ENCODE results near the gene RAB7A.
"Not testable (repeated sequence)": the region's sequence is repeated elsewhere in the genome, so short reads cannot be mapped to it uniquely, and the experiment has no call there.

The RAB7A gene

GRCh38 chr3:128725547-128726022 lies 398 bp upstream of the RAB7A start:
- CTCF ChIA-PET, result interaction anchor here (0.9 to 2.1 kb wide), 4 partner anchors 43 to 122 kb away, joined by 3 to 10 read pairs (median 6); no protein-coding TSS in a partner anchor
- peak overlapping the region; percentile 84 for H3K4me3 Mint-ChIP-seq

GRCh38 chr3:128727059-128727458 lies 1.1 kb downstream of the RAB7A start:
- CTCF ChIA-PET, result interaction anchor here (0.5 to 2.8 kb wide), 4 partner anchors 13 to 71 kb away, joined by 3 to 9 read pairs (median 3); no protein-coding TSS in a partner anchor
- H3K4me3 Mint-ChIP-seq, result peak overlapping the region; percentile 84
- H3K9me3 Mint-ChIP-seq, result peaks cover 5% of the 10 kb centered on the region
- H3K4me1 Mint-ChIP-seq, result peaks cover 60% of the 10 kb centered on the region
- H3K36me3 Mint-ChIP-seq, result peaks cover 18% of the 10 kb centered on the region
- peaks cover 9% of the 10 kb centered on the region for H3K27me3 Mint-ChIP-seq
- DNase-seq, result no peak
- peak overlapping the region; percentile 91 for H3K27ac Mint-ChIP-seq

More at GRCh38 chr3:128725547-128726022, 398 bp upstream of the RAB7A start:
- H3K36me3 Mint-ChIP-seq, result peaks cover 18% of the 10 kb centered on the region
- no peak for DNase-seq
- H3K27me3 Mint-ChIP-seq, result peaks cover 20% of the 10 kb centered on the region
- H3K4me1 Mint-ChIP-seq, result peaks cover 52% of the 10 kb centered on the region
- peak overlapping the region; percentile 96 for H3K27ac Mint-ChIP-seq
- peaks cover 5% of the 10 kb centered on the region for H3K9me3 Mint-ChIP-seq

DNA sequence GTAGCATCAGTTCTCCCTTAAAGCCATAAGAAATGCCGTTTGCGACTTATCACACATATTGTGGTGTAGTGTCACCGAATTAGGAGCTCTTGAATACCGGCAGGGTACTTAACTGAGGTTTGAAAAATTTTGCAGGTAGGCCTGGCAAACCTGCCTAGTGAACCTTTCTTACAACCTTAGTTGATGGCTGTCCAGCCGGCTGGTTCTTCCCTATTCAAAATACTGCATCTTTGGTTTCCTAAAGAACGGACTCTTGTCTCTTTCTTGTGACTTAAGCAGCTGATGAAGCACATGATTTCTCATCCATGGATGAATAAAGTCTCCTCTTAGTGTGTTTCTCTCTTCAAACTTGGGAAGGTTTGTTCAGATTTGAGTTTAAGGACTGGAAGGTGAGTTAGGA lies 1.5 kb downstream of the RAB7A start:
- peaks cover 21% of the 10 kb centered on the region for H3K36me3 Mint-ChIP-seq
- peaks cover 63% of the 10 kb centered on the region for H3K4me1 Mint-ChIP-seq
- H3K9me3 Mint-ChIP-seq, result peaks cover 5% of the 10 kb centered on the region
- peaks cover 5% of the 10 kb centered on the region for H3K27me3 Mint-ChIP-seq
- no peak for DNase-seq
- peak overlapping the region; percentile 91 for H3K27ac Mint-ChIP-seq
- H3K4me3 Mint-ChIP-seq, result peak overlapping the region; percentile 84
- CTCF ChIA-PET, result interaction anchor here (0.8 to 2.8 kb wide), 3 partner anchors 67 to 71 kb away, joined by 3 to 9 read pairs (median 3); no protein-coding TSS in a partner anchor

DNA sequence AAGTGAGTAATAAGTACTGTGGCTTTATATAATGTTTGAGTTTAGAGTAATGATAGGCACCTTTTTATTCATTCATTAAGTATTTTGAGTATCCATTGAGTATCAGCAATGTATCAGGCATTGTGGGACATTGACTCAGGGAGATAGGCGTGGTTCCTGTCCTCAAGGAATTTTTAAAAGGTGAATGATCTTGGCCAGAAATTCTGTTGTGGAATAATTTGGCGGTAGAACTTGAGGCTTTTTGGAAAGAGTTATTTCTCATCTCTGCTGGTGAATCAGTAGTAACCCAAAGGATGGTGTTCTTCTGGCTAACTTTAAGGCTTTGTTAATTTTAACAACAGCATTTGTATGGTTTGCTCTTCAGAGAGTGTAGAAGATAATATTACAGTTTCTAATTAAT lies 2.0 kb downstream of the RAB7A start:
- DNase-seq, result no peak
- H3K27ac Mint-ChIP-seq, result no peak overlapping the region
- peaks cover 66% of the 10 kb centered on the region for H3K4me1 Mint-ChIP-seq
- peaks cover 4% of the 10 kb centered on the region for H3K27me3 Mint-ChIP-seq
- CTCF ChIA-PET, result interaction anchor here (0.8 to 2.8 kb wide), 3 partner anchors 67 to 70 kb away, joined by 3 to 9 read pairs (median 3); no protein-coding TSS in a partner anchor
- peaks cover 24% of the 10 kb centered on the region for H3K36me3 Mint-ChIP-seq
- peaks cover 5% of the 10 kb centered on the region for H3K9me3 Mint-ChIP-seq
- peak overlapping the region; percentile 84 for H3K4me3 Mint-ChIP-seq

DNA sequence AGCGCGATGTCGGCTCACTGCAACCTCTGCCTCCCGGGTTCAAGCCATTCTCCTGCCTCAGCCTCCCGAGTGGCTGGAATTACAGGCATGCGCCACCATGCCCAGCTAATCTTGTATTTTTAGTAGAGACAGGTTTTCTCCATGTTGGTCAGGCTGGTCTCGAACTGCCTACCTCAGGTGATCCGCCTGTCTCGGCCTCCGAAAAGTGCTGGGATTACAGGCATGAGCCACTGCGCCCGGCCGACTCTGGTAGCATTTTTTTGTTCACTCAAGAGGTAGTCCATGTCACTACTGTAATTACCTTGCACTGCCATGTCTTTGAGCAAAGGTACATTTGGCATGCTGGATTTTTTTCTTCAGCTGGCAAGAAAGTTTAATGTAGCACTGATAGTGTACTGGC lies 2.5 kb downstream of the RAB7A start:
- H3K4me3 Mint-ChIP-seq, H3K9me3 Mint-ChIP-seq, DNase-seq, H3K27me3 Mint-ChIP-seq, H3K27ac Mint-ChIP-seq: not testable (repeated sequence)
- peaks cover 26% of the 10 kb centered on the region for H3K36me3 Mint-ChIP-seq
- CTCF ChIA-PET, result interaction anchor here (0.7 to 2.8 kb wide), 2 partner anchors 11 to 66 kb away, joined by 3 to 9 read pairs; no protein-coding TSS in a partner anchor
- H3K4me1 Mint-ChIP-seq, result peaks cover 69% of the 10 kb centered on the region

DNA sequence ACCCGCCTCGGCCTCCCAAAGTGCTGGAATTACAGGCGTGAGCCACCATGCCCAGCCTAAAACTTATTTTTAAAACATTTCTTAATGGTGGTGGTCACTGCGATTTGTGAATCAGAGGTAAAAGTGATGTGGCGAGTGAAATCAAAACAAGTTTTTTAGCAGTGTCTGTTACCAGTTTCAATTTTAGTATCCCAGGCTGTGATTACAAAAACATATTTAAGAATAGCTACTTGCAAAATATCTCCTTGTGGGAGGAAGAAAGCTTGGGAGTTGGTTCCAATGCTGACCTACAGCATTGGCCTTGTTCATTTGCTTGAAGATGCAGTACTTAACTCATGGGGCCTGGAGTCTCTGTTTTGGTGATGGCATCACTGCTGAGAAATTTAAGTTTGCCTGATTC lies 4.5 kb downstream of the RAB7A start:
- Mint-ChIP-seq H3K4me3 (no peak overlapping the region), H3K27ac (no peak overlapping the region), H3K9me3 (peaks cover under 1% of the 10 kb centered on the region), H3K36me3 (peaks cover 24% of the 10 kb centered on the region), H3K27me3 (peaks cover 4% of the 10 kb centered on the region), H3K4me1 (peaks cover 71% of the 10 kb centered on the region)
- DNase-seq, result no peak
- CTCF ChIA-PET, result interaction anchor here (0.7 to 2.3 kb wide), 2 partner anchors 29 to 50 kb away, joined by 3 to 9 read pairs; no protein-coding TSS in a partner anchor

DNA sequence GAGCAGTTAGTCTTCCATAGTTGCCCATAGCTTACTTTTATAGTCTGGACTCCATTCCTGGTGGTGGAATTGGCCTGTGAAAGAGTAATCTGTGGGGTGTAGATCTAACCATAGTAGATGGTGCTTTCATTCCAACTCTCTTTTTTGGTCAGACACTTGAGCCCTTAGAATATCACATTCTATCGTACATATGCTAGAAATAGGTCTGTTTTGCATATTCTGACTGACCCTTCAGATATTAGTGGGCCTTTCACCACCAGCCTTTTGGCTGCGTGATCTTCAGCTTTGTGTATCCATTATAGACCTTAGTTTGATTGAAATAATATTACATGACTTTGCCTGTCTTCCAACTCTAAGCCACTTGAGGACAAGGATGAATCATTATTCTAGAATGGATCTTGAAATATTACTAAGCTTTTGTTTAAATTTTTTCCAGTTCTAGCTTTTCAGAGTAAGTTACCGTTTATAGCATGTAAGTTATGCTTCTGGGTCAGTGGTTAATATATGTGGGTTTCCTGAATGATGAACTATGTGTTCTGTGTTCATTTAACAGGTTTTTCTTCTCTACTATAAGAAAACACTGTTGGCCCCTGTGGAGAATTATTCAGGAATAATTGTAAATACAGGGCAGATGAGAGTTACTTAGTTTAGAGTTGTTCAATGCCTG lies 8.7 kb downstream of the RAB7A start:
- no peak for DNase-seq
- H3K36me3 Mint-ChIP-seq, result peaks cover 20% of the 10 kb centered on the region
- H3K9me3 Mint-ChIP-seq, result no peaks in the 10 kb centered on the region
- H3K4me1 Mint-ChIP-seq, result peaks cover 49% of the 10 kb centered on the region
- no peak overlapping the region for H3K27ac Mint-ChIP-seq
- H3K27me3 Mint-ChIP-seq, result no peaks in the 10 kb centered on the region
- CTCF ChIA-PET, result interaction anchor here (0.7 to 1.5 kb wide), 3 partner anchors 12 to 61 kb away, joined by 3 to 5 read pairs (median 5); no protein-coding TSS in a partner anchor
- no peak overlapping the region for H3K4me3 Mint-ChIP-seq

GRCh38 chr3:128735287-128735686 lies 9.3 kb downstream of the RAB7A start:
- Mint-ChIP-seq H3K27ac (no peak overlapping the region), H3K9me3 (no peaks in the 10 kb centered on the region), H3K36me3 (peaks cover 20% of the 10 kb centered on the region), H3K27me3 (no peaks in the 10 kb centered on the region), H3K4me1 (peaks cover 43% of the 10 kb centered on the region), H3K4me3 (no peak overlapping the region)
- CTCF ChIA-PET, result interaction anchor here (1.5 kb wide), 1 partner anchor 11 kb away, joined by 5 read pairs; no protein-coding TSS in a partner anchor
- no peak for DNase-seq

GRCh38 chr3:128735884-128736283 lies 9.9 kb downstream of the RAB7A start:
- Mint-ChIP-seq H3K4me3 (no peak overlapping the region), H3K27me3 (no peaks in the 10 kb centered on the region), H3K27ac (no peak overlapping the region), H3K4me1 (peaks cover 41% of the 10 kb centered on the region), H3K36me3 (peaks cover 24% of the 10 kb centered on the region), H3K9me3 (no peaks in the 10 kb centered on the region)
- CTCF ChIA-PET, result interaction anchor here (1.5 kb wide), 1 partner anchor 11 kb away, joined by 5 read pairs; no protein-coding TSS in a partner anchor
- DNase-seq, result no peak

DNA sequence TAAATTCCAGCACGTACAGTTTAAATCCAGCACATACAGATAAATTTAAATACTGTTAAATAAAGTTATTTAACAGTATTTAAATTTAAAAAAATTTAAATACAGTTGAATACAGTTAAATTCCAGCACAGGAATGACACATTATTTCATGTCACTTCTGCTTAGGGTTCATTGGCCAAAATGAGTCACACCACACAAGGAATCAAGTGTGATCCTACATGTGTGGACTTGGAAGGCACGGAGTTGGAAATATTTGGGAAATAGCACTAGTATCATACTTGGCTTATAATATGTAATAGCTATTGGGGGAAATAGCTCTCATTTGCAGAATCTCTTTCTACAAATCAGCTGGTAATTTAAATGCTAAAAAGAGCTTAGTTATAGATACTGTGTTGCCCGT lies 10.6 kb downstream of the RAB7A start:
- no peaks in the 10 kb centered on the region for H3K27me3 Mint-ChIP-seq
- H3K27ac Mint-ChIP-seq, result no peak overlapping the region
- no peak overlapping the region for H3K4me3 Mint-ChIP-seq
- peaks cover 39% of the 10 kb centered on the region for H3K4me1 Mint-ChIP-seq
- CTCF ChIA-PET, result no interaction called here
- no peak for DNase-seq
- H3K36me3 Mint-ChIP-seq, result peaks cover 28% of the 10 kb centered on the region
- no peaks in the 10 kb centered on the region for H3K9me3 Mint-ChIP-seq

- H3K4me1 Mint-ChIP-seq, result peaks cover 15% of the 10 kb centered on the region
- no peak for DNase-seq
- H3K36me3 Mint-ChIP-seq, result peaks cover 40% of the 10 kb centered on the region
- H3K27me3 Mint-ChIP-seq, result no peaks in the 10 kb centered on the region
- peaks cover 3% of the 10 kb centered on the region for H3K9me3 Mint-ChIP-seq
- H3K4me3 Mint-ChIP-seq, result no peak overlapping the region
- H3K27ac Mint-ChIP-seq, result no peak overlapping the region
- CTCF ChIA-PET, result interaction anchor here (0.6 to 0.7 kb wide), 2 partner anchors 14 to 448 kb away, joined by 3 read pairs; no protein-coding TSS in a partner anchor
These were observed 14.6 kb downstream of the RAB7A start for GRCh38 chr3:128740621-128741020.

DNA sequence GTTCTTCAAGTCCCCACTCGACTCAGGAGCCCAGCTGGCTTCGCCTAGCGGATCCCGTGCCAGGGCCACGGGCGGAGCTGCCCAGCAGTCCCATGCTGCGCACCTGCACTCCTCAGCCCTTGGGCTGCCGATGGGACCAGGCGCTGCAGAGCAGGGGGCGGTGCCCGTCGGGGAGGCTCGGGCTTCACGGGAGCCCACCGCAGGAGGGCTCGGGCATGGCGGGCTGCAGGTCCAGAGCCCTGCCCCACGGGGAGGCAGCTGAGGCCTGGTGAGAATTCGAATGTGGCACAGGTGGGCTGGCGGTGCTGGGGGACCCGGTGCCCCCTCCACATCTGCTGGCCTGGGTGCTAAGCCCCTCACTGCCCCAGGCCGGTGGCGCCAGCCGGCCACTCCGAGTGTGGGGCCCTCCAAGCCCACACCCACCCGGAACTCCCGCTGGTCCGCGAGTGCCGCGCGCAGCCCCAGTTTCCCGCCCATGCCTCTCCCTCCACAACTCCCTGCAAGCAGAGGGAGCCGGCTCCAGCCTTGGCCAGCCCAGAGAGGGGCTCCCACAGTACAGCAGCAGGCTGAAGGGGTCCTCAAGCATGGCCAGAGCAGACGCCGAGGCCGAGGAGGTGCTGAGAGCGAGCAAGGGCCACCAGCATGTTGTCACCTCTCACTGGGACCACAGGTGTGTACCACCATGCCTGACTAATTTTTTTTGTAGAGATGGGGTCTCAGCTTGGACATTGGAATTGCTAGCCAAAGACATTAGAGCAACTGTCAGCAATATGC lies 17.0 kb downstream of the RAB7A start:
- no peak for DNase-seq
- Mint-ChIP-seq H3K4me1 (peaks cover 10% of the 10 kb centered on the region), H3K36me3 (peaks cover 43% of the 10 kb centered on the region), H3K27ac (no peak overlapping the region), H3K4me3 (no peak overlapping the region), H3K9me3 (peaks cover 3% of the 10 kb centered on the region), H3K27me3 (no peaks in the 10 kb centered on the region)
- CTCF ChIA-PET, result no interaction called here

- DNase-seq, result no peak
- CTCF ChIA-PET, result interaction anchor here (1.1 kb wide), 1 partner anchor 66 kb away, joined by 5 read pairs; no protein-coding TSS in a partner anchor
- no peak overlapping the region for H3K4me3 Mint-ChIP-seq
- peaks cover 8% of the 10 kb centered on the region for H3K4me1 Mint-ChIP-seq
- no peak overlapping the region for H3K27ac Mint-ChIP-seq
- peaks cover 50% of the 10 kb centered on the region for H3K36me3 Mint-ChIP-seq
- H3K27me3 Mint-ChIP-seq, result no peaks in the 10 kb centered on the region
- H3K9me3 Mint-ChIP-seq, result peaks cover 4% of the 10 kb centered on the region
These were observed 19.8 kb downstream of the RAB7A start for GRCh38 chr3:128745742-128746141.

GRCh38 chr3:128746881-128747280 lies 20.9 kb downstream of the RAB7A start:
- DNase-seq, result no peak
- Mint-ChIP-seq H3K4me3 (no peak overlapping the region), H3K27ac (no peak overlapping the region), H3K9me3 (peaks cover 4% of the 10 kb centered on the region), H3K4me1 (peaks cover 13% of the 10 kb centered on the region), H3K36me3 (peaks cover 53% of the 10 kb centered on the region), H3K27me3 (no peaks in the 10 kb centered on the region)
- CTCF ChIA-PET, result interaction anchor here (1.0 to 1.1 kb wide), 2 partner anchors 12 to 67 kb away, joined by 5 read pairs; no protein-coding TSS in a partner anchor
